Keratinocyte (primary cell): Measurements from ENCODE around the gene STYXL1.

ENCODE experiments used
- EZH2 ChIP-seq: IDR thresholded peaks from one replicate; pipeline ENCODE4 v1.6.1; 2012; ENCODE audit warnings: inconsistent platforms, mild to moderate bottlenecking, low read length, moderate library complexity
- TF ChIP-seq, protein P1 (sequence below), 3 experiments: IDR thresholded peaks in 1 of 3; conservative IDR thresholded peaks in 1 of 3; optimal IDR thresholded peaks in 1 of 3; 2 replicates in 2 of 3; 3 replicates in 1 of 3; pipeline versions ENCODE3 to v1.5.1; 2011; ENCODE audit warnings: low read length in 3 of 3, mild to moderate bottlenecking in 3 of 3, moderate library complexity in 2 of 3, control low read depth in 1 of 3, inconsistent platforms in 1 of 3; ENCODE audit not compliant: insufficient read depth in 2 of 3; ENCODE audit errors: extremely low read depth in 1 of 3

DNA sequence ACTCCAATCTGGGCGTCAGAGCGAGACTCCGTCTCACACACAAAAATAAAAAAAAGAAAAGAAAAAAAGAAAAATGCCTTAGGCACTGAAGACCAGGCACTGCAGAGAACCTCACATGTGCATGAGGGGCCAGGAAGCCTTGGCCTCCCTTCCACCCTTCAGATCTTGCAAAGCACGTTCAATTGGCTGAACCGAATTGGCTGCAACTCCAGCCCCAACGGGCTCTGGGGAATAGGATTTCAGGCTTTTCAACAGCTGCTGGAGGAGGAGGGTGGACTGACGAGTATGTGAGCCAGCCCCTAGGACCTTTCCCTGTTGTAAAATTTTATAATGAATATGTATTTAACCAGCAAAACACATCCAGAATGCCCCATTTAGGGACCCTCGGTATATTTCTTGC, 70.1 kb downstream of the STYXL1 start:
- TF ChIP-seq, protein P1, sequence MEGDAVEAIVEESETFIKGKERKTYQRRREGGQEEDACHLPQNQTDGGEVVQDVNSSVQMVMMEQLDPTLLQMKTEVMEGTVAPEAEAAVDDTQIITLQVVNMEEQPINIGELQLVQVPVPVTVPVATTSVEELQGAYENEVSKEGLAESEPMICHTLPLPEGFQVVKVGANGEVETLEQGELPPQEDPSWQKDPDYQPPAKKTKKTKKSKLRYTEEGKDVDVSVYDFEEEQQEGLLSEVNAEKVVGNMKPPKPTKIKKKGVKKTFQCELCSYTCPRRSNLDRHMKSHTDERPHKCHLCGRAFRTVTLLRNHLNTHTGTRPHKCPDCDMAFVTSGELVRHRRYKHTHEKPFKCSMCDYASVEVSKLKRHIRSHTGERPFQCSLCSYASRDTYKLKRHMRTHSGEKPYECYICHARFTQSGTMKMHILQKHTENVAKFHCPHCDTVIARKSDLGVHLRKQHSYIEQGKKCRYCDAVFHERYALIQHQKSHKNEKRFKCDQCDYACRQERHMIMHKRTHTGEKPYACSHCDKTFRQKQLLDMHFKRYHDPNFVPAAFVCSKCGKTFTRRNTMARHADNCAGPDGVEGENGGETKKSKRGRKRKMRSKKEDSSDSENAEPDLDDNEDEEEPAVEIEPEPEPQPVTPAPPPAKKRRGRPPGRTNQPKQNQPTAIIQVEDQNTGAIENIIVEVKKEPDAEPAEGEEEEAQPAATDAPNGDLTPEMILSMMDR (optimal IDR thresholded peaks at IDR 0.05 in 1 of 3, IDR thresholded peaks at IDR 0.05 in 1 of 3, conservative IDR thresholded peaks at IDR 0.05 in 1 of 3; ENCODE audit: extremely low read depth in 1 of 3, insufficient read depth in 2 of 3, low read length in 3 of 3), result no peak
- TF ChIP-seq EZH2, result no peak
